ENCODE results near the gene RAB7B.
"Not testable (repeated sequence)": the region's sequence is repeated elsewhere in the genome, so short reads cannot be mapped to it uniquely, and the experiment has no call there.

The RAB7B gene, protein sequence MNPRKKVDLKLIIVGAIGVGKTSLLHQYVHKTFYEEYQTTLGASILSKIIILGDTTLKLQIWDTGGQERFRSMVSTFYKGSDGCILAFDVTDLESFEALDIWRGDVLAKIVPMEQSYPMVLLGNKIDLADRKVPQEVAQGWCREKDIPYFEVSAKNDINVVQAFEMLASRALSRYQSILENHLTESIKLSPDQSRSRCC

DNA sequence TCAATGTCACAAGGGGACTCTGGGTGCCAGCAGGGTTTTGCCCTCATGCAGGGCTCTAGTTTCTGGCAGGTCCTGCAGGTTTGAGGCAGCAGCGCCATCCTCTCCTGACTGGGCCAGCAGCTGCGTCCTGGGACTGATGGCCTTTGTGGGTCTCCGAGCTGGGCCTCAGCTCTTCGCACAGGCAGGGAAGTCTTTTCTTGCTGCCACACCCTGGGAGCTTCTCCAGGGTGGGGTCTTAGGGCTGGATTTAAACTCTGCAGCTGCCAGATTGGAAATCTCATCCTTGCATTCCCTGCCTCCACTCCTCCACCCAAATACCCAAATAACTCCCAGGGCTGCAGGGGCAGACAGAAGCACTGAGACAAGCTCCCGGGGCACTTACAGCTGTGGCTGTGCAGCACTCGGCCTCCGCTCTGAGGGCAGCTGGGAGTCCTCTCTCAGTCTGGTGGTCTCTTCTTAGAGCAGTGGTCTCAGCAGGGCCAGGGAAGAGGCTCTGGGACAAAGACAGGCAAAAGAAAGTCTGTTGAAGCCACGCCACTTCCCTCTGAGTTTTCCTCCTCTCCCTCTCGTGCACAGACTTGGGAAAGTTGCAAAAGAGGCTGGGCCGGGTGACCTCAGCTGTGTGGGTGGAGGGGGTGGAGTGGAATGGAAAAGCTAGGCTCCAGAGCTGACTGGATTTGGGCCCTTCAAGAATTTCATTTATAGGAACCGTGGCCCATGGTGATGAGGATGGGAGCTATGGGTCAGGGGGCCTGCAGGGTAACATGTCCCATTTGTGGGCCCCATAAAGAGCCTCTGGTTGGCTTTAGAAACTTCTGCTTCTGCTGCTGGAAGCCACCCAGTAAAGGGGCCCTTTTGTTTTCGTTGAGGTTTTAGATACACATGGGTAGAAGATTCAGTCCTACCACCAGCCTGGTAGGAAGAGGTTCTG is at the start of gene RAB7B:
RAB7B (minus strand) TSS at position 525 of the 931 bp plus-strand sequence. CDS start 9,260 bp downstream, outside the sequence.
- peak; percentile 76 for DNase-seq

DNA sequence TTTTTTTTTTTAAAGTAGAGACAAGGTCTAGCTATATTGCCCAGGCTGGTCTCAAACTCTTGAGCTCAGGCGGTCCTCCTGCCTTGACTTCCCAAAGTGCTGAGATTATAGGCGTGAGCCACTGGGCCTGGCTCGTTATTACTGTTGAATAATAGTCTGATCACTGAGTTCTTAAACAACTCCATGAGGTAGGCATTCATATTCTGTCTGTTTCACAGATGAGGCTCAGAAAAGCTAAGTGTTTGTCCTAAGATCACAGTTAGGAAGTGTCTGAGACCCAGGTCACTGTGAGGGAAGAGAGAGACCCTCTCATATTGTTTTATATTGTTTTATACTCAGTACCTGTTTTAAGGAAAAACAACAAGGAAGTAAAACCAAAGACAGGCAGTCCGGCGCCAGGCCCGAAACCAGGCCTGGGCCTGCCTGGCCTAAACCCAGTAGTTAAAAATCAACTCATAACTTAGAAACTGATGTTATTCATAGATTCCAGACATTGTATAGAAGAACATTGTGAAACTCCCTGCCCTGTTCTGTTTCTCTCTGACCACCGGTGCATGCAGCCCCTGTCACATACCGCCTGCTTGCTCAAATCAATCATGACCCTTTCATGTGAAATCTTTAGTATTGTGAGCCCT is 49.2 kb upstream of the RAB7B start:
- not testable (repeated sequence) for DNase-seq

DNA sequence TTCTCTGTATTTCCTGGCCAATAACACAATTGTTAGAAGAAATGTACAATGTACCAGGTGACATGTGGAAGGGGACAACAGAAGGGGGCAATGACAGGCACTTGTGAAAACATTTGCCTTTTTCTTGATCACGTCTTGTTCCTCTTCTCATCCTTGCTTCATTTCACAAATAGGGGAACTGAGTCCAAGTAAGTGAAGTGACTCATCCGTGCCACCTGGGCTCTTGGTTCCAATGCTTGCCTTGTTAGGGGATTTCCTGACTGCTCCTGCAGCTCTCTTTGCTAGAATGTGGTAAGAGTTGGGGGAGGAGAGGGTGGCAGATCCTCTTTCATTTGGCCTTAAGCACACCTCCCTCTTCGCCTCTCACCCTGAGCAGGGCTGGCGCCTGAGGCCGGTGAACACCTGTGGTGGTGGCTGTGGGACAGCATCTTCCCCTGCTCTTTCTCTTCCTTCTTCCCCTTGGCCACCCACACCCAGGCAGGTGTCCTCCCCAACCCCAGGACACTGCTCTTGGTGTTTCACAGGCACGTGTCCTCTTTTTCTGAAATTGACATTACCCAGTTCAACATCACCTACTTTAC is 47.5 kb upstream of the RAB7B start:
- DNase-seq, result no peak

DNA sequence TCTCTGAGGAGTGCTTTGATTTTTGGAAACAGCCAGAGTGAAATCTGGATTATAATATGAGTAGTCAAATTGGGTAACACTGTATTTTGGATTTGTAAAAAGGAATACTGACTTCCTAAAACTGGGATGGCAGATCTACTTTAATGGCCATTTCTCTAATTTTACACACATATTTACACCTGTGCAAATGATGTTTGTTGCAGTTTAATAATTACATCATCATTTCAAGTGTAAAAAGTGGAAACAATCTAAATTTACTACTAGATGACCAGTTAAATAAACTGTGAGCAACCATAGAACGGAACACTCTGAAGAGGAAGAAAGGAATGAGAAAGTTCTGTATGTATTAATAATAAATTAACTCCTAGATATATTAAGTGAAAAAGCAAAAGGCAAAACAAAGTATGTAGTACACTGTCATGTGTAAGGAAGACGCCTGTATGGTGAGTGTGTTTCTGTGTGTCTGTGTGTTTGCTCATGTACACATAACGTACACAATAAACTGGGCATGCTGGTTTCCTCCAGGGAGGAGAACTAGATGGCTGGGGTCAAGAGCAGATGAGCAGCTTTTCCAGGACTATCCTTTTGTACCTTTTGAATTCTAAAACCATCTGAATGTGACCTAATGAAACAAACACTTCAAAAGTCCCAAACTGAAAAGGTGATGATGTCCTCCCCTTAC is 46.9 kb upstream of the RAB7B start:
- DNase-seq, result no peak

DNA sequence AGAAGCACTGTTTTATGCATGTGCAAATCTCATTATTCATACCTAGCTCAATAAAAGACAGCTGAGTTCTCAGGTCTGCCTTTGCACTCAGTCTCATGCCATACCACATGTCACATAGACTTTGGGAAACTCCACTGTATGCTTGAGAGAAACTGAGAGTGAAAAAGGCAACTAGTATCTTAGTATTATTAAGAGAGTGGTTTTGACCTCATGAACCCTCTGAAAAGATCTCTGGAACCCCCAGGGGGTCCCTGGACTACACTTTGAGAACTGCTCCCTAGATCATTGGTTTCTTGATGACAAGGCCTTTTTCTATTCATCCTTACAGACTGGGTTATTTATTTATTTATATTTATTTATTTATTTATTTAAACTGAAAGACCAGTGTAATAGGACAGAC is 46.1 kb upstream of the RAB7B start:
- DNase-seq, result no peak

DNA sequence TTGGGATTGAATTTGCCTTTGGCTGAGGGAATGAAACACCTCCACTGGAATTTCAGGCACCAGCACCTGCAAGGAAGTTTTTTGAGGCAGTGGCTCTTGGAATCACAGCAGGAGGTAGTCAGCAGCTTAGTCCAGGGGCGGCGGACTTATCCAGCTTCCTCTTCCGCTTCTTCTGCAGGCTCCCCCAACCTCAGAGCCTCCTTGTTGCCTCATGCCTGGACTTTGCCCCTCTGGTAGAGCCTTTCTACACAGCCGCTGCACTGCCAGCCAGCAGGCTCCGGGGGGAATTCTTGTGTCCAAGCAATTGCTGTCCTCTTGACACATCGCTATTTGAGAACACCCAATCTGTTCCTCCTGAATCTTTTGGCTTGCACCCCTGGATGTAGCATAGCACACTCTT is 45.4 kb upstream of the RAB7B start:
- DNase-seq, result no peak

DNA sequence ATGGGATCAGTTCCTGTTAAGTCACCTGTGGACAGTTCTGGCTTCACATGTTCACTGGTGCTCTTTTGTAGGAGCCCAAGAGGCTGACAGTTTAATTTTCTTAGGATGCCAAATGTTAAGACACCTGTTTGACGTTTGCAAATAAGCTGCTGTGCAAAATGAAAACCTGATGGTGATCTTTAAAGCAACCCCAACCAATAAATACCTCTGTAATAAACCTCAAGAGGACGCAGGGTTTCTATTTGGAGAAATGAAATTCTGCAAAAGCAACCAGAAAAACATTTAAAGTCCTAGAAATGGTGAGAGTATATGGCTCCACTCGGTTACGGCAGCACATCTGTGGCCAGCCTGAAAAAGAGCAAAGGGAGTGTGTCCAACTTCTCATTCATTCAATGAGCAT is 44.1 kb upstream of the RAB7B start:
- no peak for DNase-seq

DNA sequence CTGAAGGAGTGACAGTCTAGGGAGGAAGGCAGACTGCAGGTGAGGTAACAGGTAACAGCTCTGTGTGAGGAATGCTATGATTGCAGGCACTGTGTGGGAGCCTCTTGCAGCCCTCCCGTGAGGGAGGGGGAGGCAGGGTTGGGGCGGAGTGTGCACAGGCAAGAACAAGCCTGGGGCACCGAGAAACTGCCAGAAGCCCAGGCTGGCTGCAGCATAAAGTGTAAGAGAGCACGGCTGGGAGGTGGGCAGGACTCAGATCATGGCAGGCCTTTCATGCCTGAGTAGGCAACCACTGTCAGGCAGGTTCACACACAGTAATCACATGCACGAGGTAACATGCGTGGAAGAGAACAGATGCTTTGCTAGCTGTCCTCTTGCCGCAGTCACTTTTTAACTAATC is 38.4 kb upstream of the RAB7B start:
- peak; percentile 94 for DNase-seq

DNA sequence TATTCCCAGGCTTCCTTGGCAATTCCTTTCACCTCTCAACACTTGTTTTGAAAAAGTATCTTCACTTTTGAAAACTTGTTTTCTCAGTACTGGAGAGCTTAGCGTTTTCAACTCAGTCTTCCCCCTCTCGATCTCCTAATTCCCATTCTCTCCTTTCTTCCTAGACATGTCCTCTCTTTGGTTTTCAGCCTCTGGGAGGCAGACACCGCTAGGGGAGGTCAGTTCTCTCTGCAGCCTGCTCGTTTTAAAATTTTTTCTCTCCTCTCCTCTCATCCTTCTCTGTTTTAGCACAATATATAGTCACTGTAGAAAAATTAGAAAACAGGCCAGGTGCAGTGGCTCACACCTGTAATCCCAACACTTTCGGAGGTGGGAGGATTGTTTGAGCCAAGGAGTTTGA is 37.1 kb upstream of the RAB7B start:
- DNase-seq, result no peak

DNA sequence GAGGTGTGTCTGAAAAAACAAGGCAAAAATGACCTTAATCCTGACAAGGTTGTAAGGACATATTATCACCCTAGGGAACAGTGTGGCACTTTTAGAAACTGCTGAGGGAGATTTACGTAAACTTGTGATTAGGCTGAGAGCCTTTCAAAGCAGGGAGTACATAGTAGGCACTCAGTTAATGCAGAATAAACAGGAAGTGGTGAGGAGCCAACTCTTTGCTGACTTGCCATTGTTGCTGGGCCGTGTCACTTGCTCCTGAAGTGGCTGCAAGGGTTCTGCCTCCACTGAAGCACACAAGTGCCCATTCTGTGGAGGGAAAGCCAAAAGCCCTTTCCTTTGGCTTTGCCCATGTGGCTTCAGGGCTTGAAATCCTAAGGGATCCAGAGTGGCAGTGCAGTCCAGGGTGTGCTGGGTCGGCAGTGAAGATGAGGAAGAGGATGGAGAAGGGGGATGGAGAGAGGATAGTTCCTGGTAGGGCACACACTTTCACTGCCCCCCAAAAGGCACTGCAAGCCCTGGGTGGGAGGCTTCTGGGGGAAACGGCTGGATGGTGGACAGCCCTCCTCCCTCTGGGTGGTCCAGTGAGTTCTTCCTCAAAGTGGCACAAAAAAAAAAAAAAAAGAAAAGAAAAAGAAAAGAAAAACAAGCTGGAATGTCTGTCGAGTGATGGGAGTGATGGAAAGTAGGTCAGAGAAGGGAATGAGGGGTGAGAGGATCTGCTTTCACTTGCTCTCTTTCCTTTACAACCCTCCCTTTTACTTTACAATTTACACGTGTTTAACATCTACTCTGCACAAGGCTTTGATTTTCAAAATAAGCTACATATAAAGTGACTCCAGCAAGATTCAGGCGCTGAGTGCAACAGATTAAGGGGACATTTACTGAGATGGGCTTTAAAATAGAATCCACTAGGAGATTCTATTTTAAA is 36.1 kb upstream of the RAB7B start:
- DNase-seq, result no peak

DNA sequence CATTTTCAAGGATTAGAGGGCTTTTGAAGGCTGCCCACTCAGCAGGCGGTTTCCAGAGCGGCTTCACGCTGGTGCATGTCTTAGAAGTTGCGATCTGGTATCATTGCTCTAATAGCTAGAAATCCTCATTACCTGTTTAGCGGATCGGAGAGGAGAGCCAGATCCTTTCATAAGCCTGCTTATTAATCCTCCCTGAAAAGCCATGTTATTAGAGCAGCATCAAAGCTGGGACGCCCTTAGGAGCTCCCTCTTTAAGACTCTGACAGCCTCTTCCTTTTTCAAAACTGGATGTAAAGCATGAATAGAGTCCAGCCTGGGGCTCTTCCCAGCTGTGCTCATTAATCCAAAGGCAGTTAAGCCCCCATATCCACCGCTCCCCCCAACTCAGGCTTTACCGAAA is 34.4 kb upstream of the RAB7B start:
- no peak for DNase-seq

DNA sequence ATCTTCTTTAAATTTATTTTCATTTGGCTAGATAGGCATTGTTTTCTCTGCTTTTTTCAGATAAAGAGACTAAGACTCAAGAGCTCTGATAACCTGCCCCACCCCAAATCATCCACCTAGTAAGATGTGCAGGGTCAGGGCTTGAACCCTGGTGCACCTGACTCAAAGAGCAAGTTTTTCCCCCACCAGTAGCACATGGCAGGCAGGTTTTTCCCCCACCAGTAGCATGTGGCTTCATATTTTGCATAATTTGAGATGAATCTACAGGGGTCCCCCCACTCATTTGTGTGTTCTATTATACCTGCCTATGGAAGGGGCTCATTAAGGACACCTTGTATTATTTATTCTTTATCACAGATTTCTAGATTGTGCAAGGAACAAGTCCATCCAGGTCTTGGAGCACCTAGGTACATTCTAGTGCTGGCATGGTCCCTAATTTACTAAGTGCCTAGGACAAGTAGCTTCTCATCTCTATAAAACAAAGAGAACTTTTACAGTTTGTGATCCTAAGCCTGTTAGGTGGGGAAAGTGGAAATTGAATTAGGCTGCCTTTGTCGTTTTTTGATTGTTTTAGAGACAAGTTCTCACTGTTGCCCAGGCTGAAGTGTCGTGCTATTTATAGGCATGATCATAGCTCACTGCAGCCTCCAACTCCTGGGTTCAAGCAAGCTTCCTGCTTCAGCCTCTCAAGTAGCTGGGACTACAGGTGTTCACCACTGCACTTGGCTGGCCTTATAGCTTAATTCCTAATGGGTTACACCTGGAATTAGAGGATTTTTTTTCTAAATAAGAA is 33.7 kb upstream of the RAB7B start:
- no peak for DNase-seq

DNA sequence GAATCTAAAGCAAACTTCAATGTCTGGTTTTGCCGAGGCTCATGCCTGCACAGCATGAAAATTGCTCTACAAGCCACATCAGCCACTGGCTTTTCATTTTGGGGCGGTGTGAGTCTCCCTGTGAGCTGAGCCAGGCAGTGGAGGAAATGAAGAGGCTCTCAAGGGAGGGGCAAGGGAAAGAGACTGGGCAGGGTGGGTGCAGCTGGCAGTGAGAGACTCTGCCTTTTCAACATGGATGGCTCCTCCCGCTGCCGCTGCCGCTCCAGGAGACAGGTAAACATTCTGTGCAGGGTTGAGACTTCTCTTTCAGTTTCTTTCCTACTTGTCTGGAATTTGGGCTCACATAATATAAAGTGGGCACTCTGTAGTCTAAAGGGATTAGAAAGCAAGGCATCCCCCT is 31.8 kb upstream of the RAB7B start:
- DNase-seq, result no peak

DNA sequence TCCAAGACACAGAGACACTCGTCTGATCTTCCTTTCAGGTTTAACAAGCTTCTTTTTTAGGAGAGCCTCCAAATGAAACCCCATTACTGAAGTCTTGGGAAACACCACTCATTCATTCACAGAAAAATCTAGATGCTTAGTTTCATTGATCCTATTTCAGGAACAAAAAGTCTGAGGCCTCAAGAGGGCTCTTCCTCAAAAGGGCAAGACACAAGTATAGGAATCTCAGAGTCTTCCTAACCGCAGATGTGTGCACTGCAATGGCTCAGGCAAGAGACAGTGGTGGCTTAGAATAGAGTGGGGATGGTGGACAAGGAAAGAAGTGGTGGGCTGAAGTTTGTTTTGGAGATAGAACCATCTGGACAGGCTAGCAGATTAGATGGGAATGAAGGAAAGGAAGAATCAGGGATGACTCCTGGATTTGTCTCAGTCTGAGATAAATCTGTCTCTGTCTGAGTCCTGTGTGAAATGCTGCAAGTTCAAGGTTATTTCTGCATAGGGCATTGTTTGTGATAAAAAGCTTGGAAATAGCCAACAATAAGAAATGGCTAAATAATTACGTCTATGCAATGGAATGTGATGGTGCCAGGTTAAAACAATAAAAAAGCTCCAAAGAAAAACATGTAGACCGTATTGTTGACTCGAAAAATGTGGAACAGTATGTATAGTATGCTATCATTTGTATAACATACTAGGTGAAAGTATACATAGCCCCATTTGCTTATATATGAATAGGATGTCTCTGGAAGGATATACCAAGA is 29.4 kb upstream of the RAB7B start:
- DNase-seq, result no peak

DNA sequence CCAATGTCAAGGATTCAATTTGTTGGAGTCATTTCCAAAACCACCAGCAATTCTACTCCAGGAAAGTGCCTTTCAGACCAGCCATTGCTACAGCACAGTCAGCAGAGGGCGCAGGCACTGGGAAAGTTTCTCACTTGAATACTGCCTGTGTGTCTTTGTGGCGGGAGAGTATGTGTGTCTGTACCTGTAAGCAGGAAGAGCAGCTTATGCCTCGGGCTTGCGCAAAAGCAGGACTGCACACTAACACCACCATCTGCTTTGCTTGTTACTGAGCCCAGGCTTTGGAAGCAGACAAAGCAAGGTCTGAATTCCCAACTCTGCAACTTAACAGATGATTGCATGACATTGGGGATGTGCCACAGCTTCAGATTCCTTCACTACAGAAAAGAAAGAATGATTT is 27.5 kb upstream of the RAB7B start:
- peak; percentile 94 for DNase-seq

DNA sequence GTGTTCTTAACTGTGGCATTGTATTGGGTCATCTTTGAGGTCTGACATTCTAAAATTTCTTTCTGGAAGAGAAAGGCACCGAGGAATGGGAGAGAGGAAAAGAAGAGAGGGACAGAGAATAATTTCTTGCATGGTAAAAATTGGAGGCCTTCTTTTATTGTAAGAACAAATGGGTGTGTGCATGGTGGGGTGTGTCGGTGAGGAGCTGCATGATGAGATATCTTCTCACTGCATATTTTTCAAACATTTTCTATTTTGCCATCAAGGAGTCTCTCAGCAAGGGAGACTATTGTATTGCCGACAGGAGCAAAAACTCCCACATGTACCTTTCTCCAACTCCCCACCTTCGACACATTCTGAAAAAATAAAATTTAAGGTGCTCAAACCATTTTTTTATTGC is 27.0 kb upstream of the RAB7B start:
- no peak for DNase-seq

DNA sequence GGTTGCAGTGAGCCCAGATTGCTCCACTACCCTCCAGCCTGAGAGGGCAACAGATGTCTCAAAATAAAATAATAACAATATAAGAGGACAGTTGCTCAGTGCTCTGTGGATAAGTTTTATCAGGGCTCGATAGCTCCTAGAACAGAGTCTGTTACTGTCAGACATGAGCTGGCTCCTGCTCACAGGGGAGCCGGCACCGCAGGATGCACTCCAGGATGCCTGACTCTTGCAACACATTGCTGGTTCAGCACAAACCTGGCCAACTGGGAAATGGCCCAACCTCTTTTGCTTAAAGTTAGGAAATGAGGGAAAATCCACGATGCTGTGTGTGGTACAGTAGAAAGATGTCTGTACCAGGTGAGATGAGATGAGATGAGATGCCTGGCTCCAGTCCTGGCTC is 26.3 kb upstream of the RAB7B start:
- DNase-seq, result no peak

DNA sequence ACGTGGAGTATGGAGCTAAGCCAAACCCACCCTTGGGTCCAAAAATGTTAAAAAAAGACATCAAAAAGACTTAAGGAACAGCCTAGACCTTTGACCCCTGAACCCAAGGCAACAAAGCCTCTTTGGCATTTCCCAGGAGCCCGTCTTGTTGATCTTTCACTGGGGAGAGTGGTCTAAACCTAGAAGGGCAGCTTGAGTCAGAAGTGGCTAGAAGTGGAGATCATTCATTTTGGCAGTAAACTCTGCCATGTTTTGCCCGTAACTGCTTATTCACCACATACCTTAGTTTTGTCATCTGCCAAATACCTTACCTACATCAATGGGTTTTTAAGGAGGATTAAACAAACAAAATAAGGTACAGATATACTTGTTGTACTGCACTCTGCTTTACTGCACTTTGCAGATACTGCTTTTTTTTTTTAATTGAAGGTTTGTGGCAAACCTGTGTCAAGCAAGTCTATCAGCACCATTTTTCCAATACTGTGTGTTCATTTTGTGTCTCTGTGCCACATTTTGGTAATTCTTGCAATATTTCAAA is 22.2 kb upstream of the RAB7B start:
- DNase-seq, result no peak

DNA sequence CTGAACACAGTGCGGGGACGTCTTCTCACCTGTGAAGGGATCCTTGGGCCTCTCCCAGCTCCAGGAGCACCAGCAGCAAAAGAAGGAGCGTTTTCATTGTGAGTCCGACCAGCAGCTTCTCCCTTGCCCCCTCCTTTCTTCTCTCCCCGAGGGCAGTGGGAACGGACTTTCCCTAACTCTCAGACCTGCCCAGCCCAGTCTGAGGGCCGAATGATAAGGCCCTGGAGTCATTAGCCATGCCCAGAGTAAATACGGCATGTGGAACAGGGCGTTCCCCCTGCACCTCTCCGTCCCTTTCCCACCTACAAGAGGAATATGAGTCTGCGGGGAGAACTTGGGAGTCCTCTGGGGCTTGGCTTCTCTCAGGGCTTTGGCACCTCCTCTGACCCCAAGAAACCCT is 20.5 kb upstream of the RAB7B start, which contains the start of gene CTSE:
CTSE (minus strand) TSS at position 201 of the 400 bp plus-strand sequence; CDS start at position 97, 104 bp downstream.
- DNase-seq, result no peak

DNA sequence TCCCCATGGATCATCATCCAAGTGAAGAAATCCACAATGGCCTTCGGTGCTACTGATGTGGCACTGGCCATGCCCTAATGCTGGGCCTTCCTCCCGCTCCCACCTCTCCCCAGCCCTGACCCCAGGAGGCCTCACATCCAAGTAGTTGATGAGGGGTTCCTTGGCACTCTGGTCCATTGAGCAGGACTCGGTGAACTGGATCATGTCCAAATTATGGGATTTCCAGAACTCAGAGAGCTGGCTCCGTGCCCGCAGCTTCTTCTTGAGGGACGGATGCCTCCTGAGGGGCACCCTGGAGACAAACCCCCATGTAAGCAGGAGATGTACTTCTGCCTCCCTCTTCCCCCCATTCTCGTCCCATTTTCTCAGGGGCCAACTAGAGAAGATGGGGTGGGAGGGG is 19.6 kb upstream of the RAB7B start:
- no peak for DNase-seq

Measured in islet precursor cell (in vitro differentiated cells).